ENCODE data around the gene DGKD.

Gene DGKD

DNA sequence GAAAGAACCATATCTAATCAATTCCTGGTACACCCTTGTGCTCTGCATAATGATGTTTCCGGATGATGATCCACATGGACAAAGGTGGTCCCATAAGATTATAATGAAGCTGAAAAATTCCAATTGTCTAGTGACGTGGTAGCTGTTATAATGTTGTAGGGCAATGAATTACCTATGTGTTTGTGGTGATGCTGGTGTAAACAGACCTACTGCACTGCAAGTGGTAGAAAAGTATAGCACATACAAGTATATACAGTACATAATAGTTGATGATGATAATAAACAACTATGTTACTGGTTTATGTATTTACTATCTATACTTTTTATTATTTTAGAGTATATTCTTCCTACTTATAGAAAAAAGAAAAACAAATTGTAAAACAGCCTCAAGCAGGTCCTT is 8.4 kb downstream of the DGKD start:
- no peak overlapping the region for H3K9ac ChIP-seq
- peaks cover 8% of the 10 kb centered on the region; the same call in 1 of the 2 replicates for H3K79me2 ChIP-seq (ENCODE audit: insufficient read depth, low read depth)
- no peaks in the 10 kb centered on the region for H3K36me3 ChIP-seq (ENCODE audit: insufficient read depth)
- H3K27me3 ChIP-seq (ENCODE audit: insufficient read depth, low read depth), result no peaks in the 10 kb centered on the region
- no peak overlapping the region for H3K27ac ChIP-seq
- no peak overlapping the region for H3K4me3 ChIP-seq (IDR thresholded peaks at IDR 0.05; ENCODE audit: insufficient read depth, low read depth, low read length)
- H3K4me1 ChIP-seq (ENCODE audit: low read depth, poor library complexity, severe bottlenecking), result no peaks in the 10 kb centered on the region
- H2AFZ ChIP-seq (ENCODE audit: low read depth), result no peak overlapping the region
- TF ChIP-seq CTCF (conservative IDR thresholded peaks at IDR 0.05; ENCODE audit: low read depth, low read length), result no peak
- no peaks in the 10 kb centered on the region for H4K20me1 ChIP-seq (ENCODE audit: insufficient read depth)
- H3K4me2 ChIP-seq, result no peak overlapping the region

GRCh38 chr2:233363744-233364235 is 9.5 kb downstream of the DGKD start:
- Histone ChIP-seq H3K27ac (no peak overlapping the region), H3K4me1 (ENCODE audit: low read depth, poor library complexity, severe bottlenecking) (no peaks in the 10 kb centered on the region), H3K79me2 (ENCODE audit: insufficient read depth, low read depth) (peaks cover 2% of the 10 kb centered on the region; the same call in 1 of the 2 replicates), H3K4me3 (IDR thresholded peaks at IDR 0.05; ENCODE audit: insufficient read depth, low read depth, low read length) (no peak overlapping the region), H3K4me2 (no peak overlapping the region), H4K20me1 (ENCODE audit: insufficient read depth) (no peaks in the 10 kb centered on the region), H2AFZ (ENCODE audit: low read depth) (no peak overlapping the region), H3K9ac (no peak overlapping the region), H3K36me3 (ENCODE audit: insufficient read depth) (no peaks in the 10 kb centered on the region), H3K27me3 (ENCODE audit: insufficient read depth, low read depth) (no peaks in the 10 kb centered on the region)
- TF ChIP-seq CTCF (conservative IDR thresholded peaks at IDR 0.05; ENCODE audit: low read depth, low read length), result no peak

DNA sequence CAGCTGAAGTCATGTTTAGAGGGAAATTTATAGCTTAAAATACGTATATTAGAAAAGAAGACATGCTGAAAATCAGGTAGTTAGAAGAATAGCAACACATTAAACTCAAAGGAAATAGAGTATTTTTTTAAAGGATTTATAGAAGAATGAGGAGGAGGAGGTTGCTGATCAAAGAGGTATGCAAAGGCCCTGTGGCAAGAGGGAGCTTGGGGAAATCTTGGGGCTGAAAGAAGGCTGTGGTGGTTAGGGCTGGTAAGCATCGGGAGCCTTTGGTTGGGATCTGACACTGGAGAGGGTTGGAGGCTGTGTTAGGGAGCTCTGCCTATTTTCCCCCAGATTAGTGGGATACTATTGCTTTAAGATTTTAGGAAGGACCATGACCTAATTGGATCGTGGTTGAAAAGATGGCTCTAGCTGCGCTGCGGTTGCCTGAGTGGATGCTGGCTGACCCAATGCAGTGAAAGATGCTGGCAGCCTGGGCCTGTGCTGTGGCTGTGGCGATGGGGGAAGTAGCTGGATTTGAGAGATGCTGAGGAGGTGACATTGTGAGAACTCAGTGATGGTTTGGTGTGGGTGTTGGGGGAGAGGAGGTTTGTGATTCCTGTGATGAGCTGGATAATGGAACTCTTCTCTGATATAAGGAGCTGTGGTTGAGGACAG is 11.7 kb downstream of the DGKD start:
- Histone ChIP-seq H3K9ac (no peak overlapping the region), H2AFZ (ENCODE audit: low read depth) (no peak overlapping the region), H3K4me1 (ENCODE audit: low read depth, poor library complexity, severe bottlenecking) (no peaks in the 10 kb centered on the region), H3K4me3 (IDR thresholded peaks at IDR 0.05; ENCODE audit: insufficient read depth, low read depth, low read length) (no peak overlapping the region), H3K36me3 (ENCODE audit: insufficient read depth) (no peaks in the 10 kb centered on the region), H3K27me3 (ENCODE audit: insufficient read depth, low read depth) (no peaks in the 10 kb centered on the region), H3K27ac (no peak overlapping the region), H3K4me2 (no peak overlapping the region), H4K20me1 (ENCODE audit: insufficient read depth) (no peaks in the 10 kb centered on the region), H3K79me2 (ENCODE audit: insufficient read depth, low read depth) (no peaks in the 10 kb centered on the region; the same call in 1 of the 2 replicates)
- TF ChIP-seq CTCF (conservative IDR thresholded peaks at IDR 0.05; ENCODE audit: low read depth, low read length), result no peak

- Histone ChIP-seq H3K79me2 (ENCODE audit: insufficient read depth, low read depth) (no peaks in the 10 kb centered on the region; the same call in 1 of the 2 replicates), H3K4me1 (ENCODE audit: low read depth, poor library complexity, severe bottlenecking) (no peaks in the 10 kb centered on the region), H3K27me3 (ENCODE audit: insufficient read depth, low read depth) (no peaks in the 10 kb centered on the region), H3K27ac (no peak overlapping the region), H3K4me3 (IDR thresholded peaks at IDR 0.05; ENCODE audit: insufficient read depth, low read depth, low read length) (no peak overlapping the region), H3K36me3 (ENCODE audit: insufficient read depth) (no peaks in the 10 kb centered on the region), H2AFZ (ENCODE audit: low read depth) (no peak overlapping the region), H4K20me1 (ENCODE audit: insufficient read depth) (no peaks in the 10 kb centered on the region), H3K4me2 (no peak overlapping the region), H3K9ac (no peak overlapping the region)
- no peak for TF ChIP-seq CTCF (conservative IDR thresholded peaks at IDR 0.05; ENCODE audit: low read depth, low read length)
Observed at GRCh38 chr2:233367586-233367985, 13.3 kb downstream of the DGKD start.

All from KMS-11 (cell line).